OCI-LY3 (cell line): Measurements from ENCODE around the gene ROBO1.
A peak's percentile ranks its signal among the peaks of the same experiment; 100 is the strongest.

Experiments
- H2AFZ ChIP-seq: fragments of 200-600, 300-600 bp; shearing (Covaris generic); 2 replicates; pipeline ENCODE4 v1.6.0; 2014; ENCODE audit warnings: antibody characterized with exemption, low read depth, low read length
- H3K27ac ChIP-seq: fragments of 200-600, 300-600 bp; sonication (generic); 2 replicates; pipeline ENCODE4 v1.5.1; 2014; ENCODE audit warnings: mild to moderate bottlenecking, low read length, moderate library complexity, mixed read lengths
- H3K27me3 ChIP-seq: fragments of 200-600, 300-600 bp; sonication (generic); 2 replicates; pipeline ENCODE4 v1.6.1; 2014; ENCODE audit warnings: low read depth, low read length, mixed read lengths
- H3K36me3 ChIP-seq: fragments of 200-600, 300-600 bp; sonication (generic); replicated peaks from 2 replicates; pipeline ENCODE3; 2014; ENCODE audit warnings: low read depth, low read length, mixed read lengths
- H3K4me1 ChIP-seq: fragments of 300-600, 200-600 bp; sonication (generic); 2 replicates; pipeline ENCODE4 v1.6.1; 2014; ENCODE audit warnings: low read length, mixed read lengths
- H3K4me2 ChIP-seq: fragments of 200-600, 300-600 bp; sonication (generic); 2 replicates; pipeline ENCODE4 v1.6.1; 2014; ENCODE audit warnings: low read length, mixed read lengths
- H3K4me3 ChIP-seq: fragments of 300-600, 200-600 bp; sonication (generic); 2 replicates; pipeline ENCODE4 v1.5.1; 2014; ENCODE audit warnings: antibody characterized with exemption, mild to moderate bottlenecking, low read length, moderate library complexity
- H3K79me2 ChIP-seq: fragments of 300-600, 200-600 bp; shearing (Covaris generic); 2 replicates; pipeline ENCODE4 v1.6.1; 2014; ENCODE audit warnings: mild to moderate bottlenecking, low read length, mixed read lengths
- H3K9ac ChIP-seq: fragments of 300-600, 200-600 bp; shearing (Covaris generic); 2 replicates; pipeline ENCODE4 v1.6.0; 2014; ENCODE audit warnings: mild to moderate bottlenecking, low read length, moderate library complexity
- H3K9me3 ChIP-seq: fragments of 200-600, 300-600 bp; shearing (Covaris generic); 2 replicates; pipeline ENCODE4 v1.6.1; 2014; ENCODE audit warnings: low read length, mixed read lengths; ENCODE audit not compliant: insufficient read depth
- H4K20me1 ChIP-seq: fragments of 200-600, 300-600 bp; sonication (generic); 2 replicates; pipeline ENCODE4 v1.6.1; 2016; ENCODE audit warnings: low read length, mixed read lengths; ENCODE audit not compliant: insufficient read depth
- CTCF ChIP-seq: fragments of 200-600, 300-600 bp; sonication (generic); IDR thresholded peaks from 2 replicates; pipeline ENCODE4 v1.5.1; 2014; ENCODE audit warnings: antibody characterized with exemption, low read length, low read depth
- EZH2phosphoT487 ChIP-seq: fragments of 200-600 bp; shearing (Covaris generic); IDR thresholded peaks from 2 replicates; pipeline ENCODE4 v1.6.1; 2018; ENCODE audit warnings: antibody characterized with exemption, mixed run types, low read depth

Gene ROBO1

GRCh38 chr3:78665776-78666469 is 1101.9 kb downstream of the ROBO1 start:
- H3K27me3 ChIP-seq, result no peaks in the 10 kb centered on the region
- H3K4me1 ChIP-seq, result no peaks in the 10 kb centered on the region
- H3K27ac ChIP-seq, result no peak overlapping the region
- no peak overlapping the region for H3K4me2 ChIP-seq
- H3K79me2 ChIP-seq, result no peaks in the 10 kb centered on the region
- TF ChIP-seq CTCF, result no peak
- TF ChIP-seq EZH2phosphoT487, result no peak
- H3K36me3 ChIP-seq, result no peaks in the 10 kb centered on the region
- H3K9ac ChIP-seq, result no peak overlapping the region
- no peak overlapping the region for H2AFZ ChIP-seq
- no peaks in the 10 kb centered on the region for H4K20me1 ChIP-seq
- H3K9me3 ChIP-seq, result no peaks in the 10 kb centered on the region
- no peak overlapping the region for H3K4me3 ChIP-seq

GRCh38 chr3:78665101-78665500 is 1102.7 kb downstream of the ROBO1 start:
- Histone ChIP-seq H3K4me3 (no peak overlapping the region), H3K27me3 (no peaks in the 10 kb centered on the region), H3K9ac (no peak overlapping the region), H2AFZ (no peak overlapping the region), H3K9me3 (no peaks in the 10 kb centered on the region), H3K36me3 (no peaks in the 10 kb centered on the region), H3K27ac (no peak overlapping the region), H4K20me1 (no peaks in the 10 kb centered on the region), H3K4me2 (no peak overlapping the region), H3K79me2 (no peaks in the 10 kb centered on the region), H3K4me1 (no peaks in the 10 kb centered on the region)
- no peak for TF ChIP-seq CTCF
- no peak for TF ChIP-seq EZH2phosphoT487

- Histone ChIP-seq H3K9me3 (no peaks in the 10 kb centered on the region), H2AFZ (no peak overlapping the region), H4K20me1 (no peaks in the 10 kb centered on the region), H3K4me2 (no peak overlapping the region), H3K36me3 (no peaks in the 10 kb centered on the region), H3K79me2 (no peaks in the 10 kb centered on the region), H3K9ac (no peak overlapping the region), H3K4me3 (no peak overlapping the region), H3K27me3 (no peaks in the 10 kb centered on the region), H3K4me1 (no peaks in the 10 kb centered on the region), H3K27ac (no peak overlapping the region)
- TF ChIP-seq CTCF (no peak), EZH2phosphoT487 (no peak)
Measured at GRCh38 chr3:78660957-78661356, 1106.8 kb downstream of the ROBO1 start.

GRCh38 chr3:78659386-78659987 is 1108.3 kb downstream of the ROBO1 start:
- H3K36me3 ChIP-seq, result no peaks in the 10 kb centered on the region
- no peak overlapping the region for H3K27ac ChIP-seq
- no peaks in the 10 kb centered on the region for H4K20me1 ChIP-seq
- no peaks in the 10 kb centered on the region for H3K79me2 ChIP-seq
- H3K4me1 ChIP-seq, result no peaks in the 10 kb centered on the region
- H3K9me3 ChIP-seq, result no peaks in the 10 kb centered on the region
- H3K4me2 ChIP-seq, result peak overlapping the region; percentile 62
- H3K27me3 ChIP-seq, result no peaks in the 10 kb centered on the region
- peak overlapping the region; percentile 51 for H3K4me3 ChIP-seq
- TF ChIP-seq CTCF (peak; percentile 66), EZH2phosphoT487 (no peak)
- peak overlapping the region; percentile 26; the same call in 1 of the 2 replicates for H3K9ac ChIP-seq
- peak overlapping the region; percentile 96 for H2AFZ ChIP-seq
